HepG2 (cell line): ENCODE data around the gene MLLT10. TPM values are rescaled to one million over a fixed set of nuclear protein-coding genes. Genes with fewer than 3 reads are reported as not detected.

Experiments used
- ATRX ChIP-seq: sonication (generic); formaldehyde crosslinking; IDR thresholded peaks from 2 replicates; pipeline ENCODE4 v1.4.0; 2020; ENCODE audit warnings: missing genetic modification reagents, borderline replicate concordance
- CREB1 ChIP-seq, 2 experiments: fragments of 450-650 bp in 1 of 2; IDR thresholded peaks; 2 replicates each; pipeline ENCODE4 v1.6.1; 2016 to 2017; ENCODE audit warnings: control low read depth in 1 of 2, mild to moderate bottlenecking in 1 of 2, missing compliant biosample characterization in 1 of 2, missing genetic modification characterization in 1 of 2
- ESRRA ChIP-seq: sonication (generic); formaldehyde crosslinking; IDR thresholded peaks from 2 replicates; pipeline ENCODE4 v1.5.1; 2020; ENCODE audit warnings: mild to moderate bottlenecking, low read depth, missing genetic modification reagents
- HCFC1 ChIP-seq: fragments of 150-350 bp; IDR thresholded peaks from 2 replicates; pipeline ENCODE4 v1.6.1; 2014; ENCODE audit warnings: low read depth, low read length
- HNF4A ChIP-seq: sonication (generic); formaldehyde crosslinking; IDR thresholded peaks from 2 replicates; pipeline ENCODE4 v1.4.0; 2020; ENCODE audit warnings: missing genetic modification reagents
- HNRNPL ChIP-seq: fragments of 200-400 bp; formaldehyde crosslinking; IDR thresholded peaks from 2 replicates; pipeline ENCODE4 v1.6.1; 2017; ENCODE audit warnings: mild to moderate bottlenecking, low read depth, low read length
- IKZF1 ChIP-seq: fragments of 450-650 bp; IDR thresholded peaks from 2 replicates; pipeline ENCODE4 v1.7.1; 2016
- IRX3 ChIP-seq: sonication (generic); formaldehyde crosslinking; IDR thresholded peaks from 2 replicates; pipeline ENCODE4 v1.8.1; 2023; ENCODE audit warnings: mild to moderate bottlenecking, low read depth, missing genetic modification reagents, borderline replicate concordance
- KDM6A ChIP-seq: IDR thresholded peaks from 2 replicates; pipeline ENCODE4 v1.6.1; 2016; ENCODE audit warnings: low read depth
- KLF15 ChIP-seq: sonication (generic); formaldehyde crosslinking; IDR thresholded peaks from 2 replicates; pipeline ENCODE4 v1.8.1; 2023; ENCODE audit warnings: borderline replicate concordance, mild to moderate bottlenecking, inconsistent platforms, missing genetic modification reagents, mixed read lengths
- KLF6 ChIP-seq: IDR thresholded peaks from 2 replicates; pipeline ENCODE4 v1.8.0; 2016; ENCODE audit warnings: missing biosample characterization, missing genetic modification reagents
- NFYC ChIP-seq: IDR thresholded peaks from 2 replicates; pipeline ENCODE4 v1.6.1; 2016; ENCODE audit warnings: missing genetic modification reagents, missing compliant biosample characterization
- NR2F1 ChIP-seq, 2 experiments: fragments of 450-650 bp in 1 of 2; formaldehyde crosslinking in 1 of 2; IDR thresholded peaks; 2 replicates each; pipeline versions ENCODE4 v1.5.0 to v1.6.1; 2016 to 2020; ENCODE audit warnings: mild to moderate bottlenecking in 1 of 2, missing compliant biosample characterization in 1 of 2, missing genetic modification reagents in 1 of 2, moderate library complexity in 1 of 2
- NRL ChIP-seq: sonication (generic); formaldehyde crosslinking; IDR thresholded peaks from 2 replicates; pipeline ENCODE4 v1.5.0; 2020; ENCODE audit warnings: missing genetic modification reagents, mild to moderate bottlenecking, moderate library complexity, borderline replicate concordance
- PHF21A ChIP-seq: sonication (generic); formaldehyde crosslinking; IDR thresholded peaks from 2 replicates; pipeline ENCODE4 v1.5.0; 2020; ENCODE audit warnings: mild to moderate bottlenecking, missing genetic modification reagents
- RBM22 ChIP-seq: fragments of 200-400 bp; formaldehyde crosslinking; optimal IDR thresholded peaks from 2 replicates; pipeline ENCODE3; 2017; ENCODE audit warnings: mild to moderate bottlenecking, low read length, moderate library complexity
- RFXANK ChIP-seq: IDR thresholded peaks from 2 replicates; pipeline ENCODE4 v1.6.1; 2016
- SMAD9 ChIP-seq: sonication (generic); formaldehyde crosslinking; IDR thresholded peaks from 2 replicates; pipeline ENCODE4 v1.5.1; 2020; ENCODE audit warnings: mild to moderate bottlenecking, missing genetic modification reagents
- SNAI1 ChIP-seq: sonication (generic); formaldehyde crosslinking; IDR thresholded peaks from 2 replicates; pipeline ENCODE4 v1.5.0; 2020; ENCODE audit warnings: mild to moderate bottlenecking, missing genetic modification reagents, borderline replicate concordance
- SOX13 ChIP-seq, 3 experiments: fragments of 450-650 bp in 1 of 3; sonication (generic) in 1 of 3; formaldehyde crosslinking in 1 of 3; IDR thresholded peaks in 2 of 3; conservative IDR thresholded peaks in 1 of 3; 2 replicates each; pipeline versions ENCODE4 v1.5.0 to v1.6.1; 2016 to 2020; ENCODE audit warnings: antibody characterized with exemption in 1 of 3, mild to moderate bottlenecking in 1 of 3, missing compliant biosample characterization in 1 of 3, missing genetic modification reagents in 1 of 3, moderate library complexity in 1 of 3
- U2AF2 ChIP-seq: fragments of 200-400 bp; formaldehyde crosslinking; IDR thresholded peaks from 2 replicates; pipeline ENCODE4 v1.6.1; 2017; ENCODE audit warnings: low read depth, mild to moderate bottlenecking, low read length
- YEATS2 ChIP-seq: sonication (generic); formaldehyde crosslinking; IDR thresholded peaks from 2 replicates; pipeline ENCODE4 v1.4.0; 2020; ENCODE audit warnings: missing genetic modification reagents, borderline replicate concordance
- ZBTB38 ChIP-seq: sonication (generic); formaldehyde crosslinking; IDR thresholded peaks from 2 replicates; pipeline ENCODE4 v1.5.1; 2020; ENCODE audit warnings: mild to moderate bottlenecking, missing genetic modification reagents
- ZEB1 ChIP-seq: IDR thresholded peaks from 2 replicates; pipeline ENCODE4 v1.6.1; 2012; ENCODE audit warnings: mild to moderate bottlenecking, low read depth, inconsistent platforms; ENCODE audit not compliant: insufficient replicate concordance
- ZNF12 ChIP-seq: sonication (generic); formaldehyde crosslinking; IDR thresholded peaks from 2 replicates; pipeline ENCODE4 v1.5.0; 2020; ENCODE audit warnings: missing genetic modification reagents
- ZNF121 ChIP-seq: sonication (generic); formaldehyde crosslinking; IDR thresholded peaks from 2 replicates; pipeline ENCODE4 v1.5.0; 2020; ENCODE audit warnings: mild to moderate bottlenecking, missing genetic modification reagents
- ZNF234 ChIP-seq: sonication (generic); formaldehyde crosslinking; conservative IDR thresholded peaks from 2 replicates; pipeline ENCODE4 v1.5.1; 2020; ENCODE audit warnings: mild to moderate bottlenecking, missing genetic modification reagents
- ZNF350 ChIP-seq: sonication (generic); formaldehyde crosslinking; IDR thresholded peaks from 2 replicates; pipeline ENCODE4 v1.4.0; 2020; ENCODE audit warnings: mild to moderate bottlenecking, low read depth, missing genetic modification reagents, borderline replicate concordance
- ZNF557 ChIP-seq: sonication (generic); formaldehyde crosslinking; IDR thresholded peaks from 2 replicates; pipeline ENCODE4 v1.4.0; 2020; ENCODE audit warnings: missing genetic modification reagents
- ZNF563 ChIP-seq: sonication (generic); formaldehyde crosslinking; IDR thresholded peaks from 2 replicates; pipeline ENCODE4 v1.8.0; 2022; ENCODE audit warnings: mild to moderate bottlenecking, moderate library complexity, missing genetic modification reagents
- ZNF713 ChIP-seq: sonication (generic); formaldehyde crosslinking; IDR thresholded peaks from 2 replicates; pipeline ENCODE4 v1.4.0; 2020; ENCODE audit warnings: mild to moderate bottlenecking, missing genetic modification reagents
- ZNF776 ChIP-seq: sonication (generic); formaldehyde crosslinking; IDR thresholded peaks from 2 replicates; pipeline ENCODE4 v1.4.0; 2020; ENCODE audit warnings: mild to moderate bottlenecking, missing genetic modification reagents
- ZNF777 ChIP-seq: sonication (generic); formaldehyde crosslinking; IDR thresholded peaks from 2 replicates; pipeline ENCODE4 v1.4.0; 2020; ENCODE audit warnings: missing genetic modification reagents
- polyA plus RNA-seq, 8 experiments: library from polyadenylated mRNA; depleted of rRNA in 3 of 8; stranded (reverse) in 7 of 8; unstranded in 1 of 8; fragments of >200 nt; fragmentation: Illumina TruSeq in 4 of 8; extraction: Trizol in 4 of 8; gene quantifications; 2 replicates each; pipeline versions ENCODE4 v1.2.1 to v1.2.3, GENCODE V29; 2011 to 2016; ENCODE audit warnings: low read depth in 4 of 8, missing spikeins in 1 of 8, mixed read lengths in 1 of 8; ENCODE audit not compliant: insufficient read depth in 1 of 8
- total RNA-seq, 5 experiments: library from RNA; depleted of rRNA; stranded (reverse); fragments of >200 nt; fragmentation: Illumina TruSeq; extraction: Trizol; gene quantifications; 2 replicates each; pipeline ENCODE4 v1.2.3, GENCODE V29; 2016; ENCODE audit warnings: low read depth in 1 of 5

Gene MLLT10
- total and polyA plus RNA-seq, 2 of the 13 experiments (the other 11 are each of a cell fraction or from before 2014, with no cell fraction given), result 51.3 to 84.1 TPM

- no peak for TF ChIP-seq RBM22
- TF ChIP-seq ZBTB38 (CRISPR knock-in tag), result peak; percentile 36; the same call in 1 of the 2 replicates
- TF ChIP-seq RFXANK, result 0 out of 2 replicates have a peak, but pooled peaks have one; percentile 46
- TF ChIP-seq HNF4A (CRISPR knock-in tag), result peak; percentile 31; the same call in 1 of the 2 replicates
- TF ChIP-seq NR2F1 (CRISPR knock-in tag; IDR thresholded peaks at IDR 0.05), result peak; percentile 96 to 98
- TF ChIP-seq HNRNPL, result peak; percentile 57; the same call in 1 of the 2 replicates
- peak; percentile 75; the same call in 1 of the 2 replicates for TF ChIP-seq SNAI1 (CRISPR knock-in tag)
- TF ChIP-seq HCFC1, result no peak
- peak; percentile 1; the same call in 1 of the 2 replicates for TF ChIP-seq NFYC (CRISPR knock-in tag)
- no peak for TF ChIP-seq ZEB1
- peak; percentile 36; the same call in 1 of the 2 replicates for TF ChIP-seq CREB1 (IDR thresholded peaks at IDR 0.05)
- peak; percentile 50; the same call in 1 of the 2 replicates for TF ChIP-seq CREB1 (CRISPR knock-in tag; IDR thresholded peaks at IDR 0.05)
- TF ChIP-seq ATRX (CRISPR knock-in tag), result no peak
- TF ChIP-seq ZNF777 (CRISPR knock-in tag), result peak; percentile 71
- peak; percentile 70; the same call in 1 of the 2 replicates for TF ChIP-seq ZNF350 (CRISPR knock-in tag)
- no peak; the same call in 1 of the 2 replicates for TF ChIP-seq IRX3 (CRISPR knock-in tag)
- TF ChIP-seq NRL (CRISPR knock-in tag), result peak; percentile 69
- TF ChIP-seq IKZF1, result no peak
- TF ChIP-seq SOX13 (IDR thresholded peaks at IDR 0.05), result 0 out of 2 replicates have a peak, but pooled peaks have one; percentile 2
- no peak; a peak in 2 of 4 replicates for TF ChIP-seq SOX13 (CRISPR knock-in tag; conservative IDR thresholded peaks at IDR 0.05 in 1 of 2, IDR thresholded peaks at IDR 0.05 in 1 of 2)
- no peak for TF ChIP-seq ZNF121 (CRISPR knock-in tag)
- TF ChIP-seq KDM6A (CRISPR knock-in tag), result peak; percentile 18; the same call in 1 of the 2 replicates
- TF ChIP-seq U2AF2, result peak; percentile 77; the same call in 1 of the 2 replicates
- TF ChIP-seq YEATS2, result peak; percentile 65
- 0 out of 2 replicates have a peak, but pooled peaks have one; percentile 12 for TF ChIP-seq ZNF234 (CRISPR knock-in tag)
- TF ChIP-seq KLF6, result peak; percentile 69
- TF ChIP-seq PHF21A (CRISPR knock-in tag), result peak; percentile 83
- peak; percentile 49; the same call in 1 of the 2 replicates for TF ChIP-seq ESRRA (CRISPR knock-in tag)
- TF ChIP-seq SMAD9, result no peak
- peak; percentile 6; the same call in 1 of the 2 replicates for TF ChIP-seq KLF15 (CRISPR knock-in tag)
- no peak for TF ChIP-seq ZNF713 (CRISPR knock-in tag)
- peak; percentile 66; the same call in 1 of the 2 replicates for TF ChIP-seq ZNF563
- TF ChIP-seq ZNF12 (CRISPR knock-in tag), result 0 out of 2 replicates have a peak, but pooled peaks have one; percentile 45
- TF ChIP-seq ZNF776 (CRISPR knock-in tag), result peak; percentile 44; the same call in 1 of the 2 replicates
- peak; percentile 58; the same call in 1 of the 2 replicates for TF ChIP-seq ZNF557
These were observed 8.5 kb upstream of the MLLT10 start, which contains the start of gene SKIDA1 (continued) for GRCh38 chr10:21525367-21526187.
